GM21528 (cell line): Measurements from ENCODE around the gene DCXR.

ENCODE experiments used
- ATAC-seq: cut with Tn5 transposase; IDR thresholded peaks from one replicate; pipeline ENCODE4 v1.9.1; 2021; ENCODE audit warnings: mild to moderate bottlenecking, moderate library complexity; ENCODE audit not compliant: unreplicated experiment, low FRiP score

The DCXR gene

DNA sequence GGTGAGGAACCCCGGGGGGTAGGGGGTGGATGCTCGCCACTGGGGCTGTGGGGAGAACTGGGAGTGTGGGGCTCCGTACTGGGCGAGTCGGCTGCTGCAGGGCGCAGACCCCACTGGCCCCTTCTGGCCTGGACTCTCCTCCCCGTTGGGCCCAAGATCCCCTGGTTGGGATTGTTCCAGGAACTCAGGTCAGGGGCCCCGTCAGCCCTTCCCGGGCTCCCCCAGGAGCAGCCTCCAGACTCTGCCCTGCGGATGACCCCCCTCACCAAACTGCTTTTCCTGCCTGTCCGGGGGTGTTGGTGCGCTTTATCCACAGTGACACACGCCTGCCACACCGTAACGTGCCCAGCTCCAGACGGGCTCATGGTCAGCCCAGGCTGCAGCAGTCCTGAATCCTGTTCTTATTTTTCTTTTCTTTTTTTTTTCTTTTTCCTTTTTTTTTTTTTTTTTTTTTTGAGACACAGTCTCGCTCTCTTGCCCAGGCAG lies 35.9 kb downstream of the DCXR start:
- ATAC-seq = no peak

- no peak for ATAC-seq
Measured at GRCh38 chr17:82000803-82001570, 36.5 kb downstream of the DCXR start.

GRCh38 chr17:81999976-82000802 lies 37.3 kb downstream of the DCXR start:
- ATAC-seq = no peak

GRCh38 chr17:81999587-81999975 lies 37.9 kb downstream of the DCXR start:
- no peak for ATAC-seq

- no peak for ATAC-seq
Measured at GRCh38 chr17:81998691-81999438, 38.6 kb downstream of the DCXR start.

- no peak for ATAC-seq
Measured at GRCh38 chr17:81998212-81998611, 39.3 kb downstream of the DCXR start.

DNA sequence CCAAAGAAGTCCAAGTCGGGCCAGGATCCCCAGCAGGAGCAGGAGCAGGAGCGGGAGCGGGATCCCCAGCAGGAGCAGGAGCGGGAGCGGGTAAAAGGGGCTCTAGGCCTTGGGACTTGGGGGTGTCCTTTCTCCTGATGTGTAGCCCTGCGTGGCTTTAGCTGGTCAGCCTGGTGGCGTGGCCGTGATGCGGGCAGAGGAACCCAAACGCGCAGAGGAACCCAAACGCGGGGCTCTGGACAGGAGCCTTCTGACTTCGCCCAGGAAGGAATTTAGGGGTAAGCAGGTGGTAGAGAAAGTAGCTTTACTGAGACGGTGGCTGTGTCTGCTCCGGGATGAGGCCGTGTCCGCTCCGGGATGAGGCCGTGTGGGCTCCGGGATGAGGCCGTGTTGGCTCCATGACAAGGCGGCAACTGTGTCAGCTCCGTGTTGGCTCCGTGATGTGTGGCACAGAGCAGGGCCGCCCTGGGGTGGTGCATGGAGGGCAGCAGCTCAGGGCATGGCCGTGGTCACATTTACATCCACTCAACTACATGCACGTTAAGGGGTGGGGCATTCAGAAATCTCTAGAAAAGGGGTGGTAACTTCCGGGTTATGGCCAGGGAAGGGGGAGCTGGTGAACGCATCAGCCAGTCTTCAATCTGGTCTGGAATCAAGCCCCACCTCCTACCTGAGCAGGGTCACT lies 40.6 kb downstream of the DCXR start:
- ATAC-seq = no peak

DNA sequence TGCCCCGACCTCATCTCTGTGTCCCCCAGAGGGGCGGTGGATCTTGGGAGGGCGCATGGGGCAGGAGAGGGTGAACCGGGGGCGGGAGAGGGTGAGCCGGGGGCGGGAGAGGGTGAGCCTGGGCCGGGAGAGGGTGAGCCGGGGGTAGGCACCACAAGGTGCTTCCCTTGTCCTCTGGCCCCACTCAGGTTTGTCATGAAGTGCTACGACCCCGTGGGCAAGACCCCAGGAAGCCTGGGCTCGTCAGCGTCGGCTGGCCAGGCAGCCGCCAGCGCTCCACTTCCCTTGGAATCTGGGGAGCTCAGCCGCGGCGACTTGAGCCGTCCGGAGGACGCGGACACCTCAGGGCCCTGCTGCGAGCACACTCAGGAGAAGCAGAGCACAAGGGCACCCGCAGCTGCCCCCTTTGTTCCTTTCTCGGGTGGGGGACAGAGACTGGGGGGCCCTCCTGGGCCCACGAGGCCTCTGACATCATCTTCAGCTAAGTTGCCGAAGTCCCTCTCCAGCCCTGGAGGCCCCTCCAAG lies 41.2 kb downstream of the DCXR start:
- ATAC-seq = no peak

- ATAC-seq = no peak
Measured at GRCh38 chr17:81995463-81996231, 41.9 kb downstream of the DCXR start.

- ATAC-seq = no peak
Measured at GRCh38 chr17:81994593-81995462, 42.7 kb downstream of the DCXR start.

DNA sequence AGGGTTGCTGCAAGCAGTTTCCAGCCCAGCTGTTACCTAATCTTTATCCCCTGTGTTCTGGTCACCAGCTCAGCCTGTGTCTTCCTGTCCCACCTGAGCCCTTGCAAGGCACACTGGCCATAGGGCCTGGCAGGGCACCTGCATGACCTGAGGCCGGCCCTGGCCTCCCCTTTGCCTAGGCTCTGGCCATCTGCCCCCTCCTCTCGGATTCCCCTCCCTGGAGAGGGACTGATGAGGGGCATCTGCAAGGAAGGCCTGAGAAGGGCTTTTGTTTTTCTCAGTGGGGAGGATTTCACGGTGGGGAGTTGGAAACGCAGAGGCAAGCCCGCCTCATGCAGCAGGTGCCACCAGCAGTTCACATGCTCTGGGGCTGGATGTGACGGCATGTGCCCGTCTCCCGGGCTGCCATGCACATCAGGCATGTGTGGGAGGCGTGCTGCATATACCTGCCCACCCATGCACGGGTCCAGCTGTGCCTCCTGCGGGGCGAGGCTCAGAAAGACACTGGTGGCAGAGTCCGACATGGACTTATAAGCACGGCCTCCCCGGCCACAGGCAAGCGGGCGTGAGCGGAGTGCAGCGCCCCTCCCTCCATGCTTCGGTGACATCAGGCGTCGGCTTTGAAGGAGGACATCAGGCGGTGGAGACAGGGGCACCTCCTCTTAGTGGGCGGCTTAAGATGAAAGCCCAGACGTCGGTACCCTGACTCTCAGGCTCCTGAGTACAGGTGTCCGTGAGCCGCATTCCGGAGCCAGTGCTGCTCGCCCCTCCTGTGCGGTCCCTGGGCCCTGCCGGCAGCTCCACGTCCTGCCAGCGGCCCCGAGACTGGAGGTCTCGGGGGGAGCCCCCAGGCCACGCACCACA lies 43.5 kb downstream of the DCXR start:
- ATAC-seq = no peak

DNA sequence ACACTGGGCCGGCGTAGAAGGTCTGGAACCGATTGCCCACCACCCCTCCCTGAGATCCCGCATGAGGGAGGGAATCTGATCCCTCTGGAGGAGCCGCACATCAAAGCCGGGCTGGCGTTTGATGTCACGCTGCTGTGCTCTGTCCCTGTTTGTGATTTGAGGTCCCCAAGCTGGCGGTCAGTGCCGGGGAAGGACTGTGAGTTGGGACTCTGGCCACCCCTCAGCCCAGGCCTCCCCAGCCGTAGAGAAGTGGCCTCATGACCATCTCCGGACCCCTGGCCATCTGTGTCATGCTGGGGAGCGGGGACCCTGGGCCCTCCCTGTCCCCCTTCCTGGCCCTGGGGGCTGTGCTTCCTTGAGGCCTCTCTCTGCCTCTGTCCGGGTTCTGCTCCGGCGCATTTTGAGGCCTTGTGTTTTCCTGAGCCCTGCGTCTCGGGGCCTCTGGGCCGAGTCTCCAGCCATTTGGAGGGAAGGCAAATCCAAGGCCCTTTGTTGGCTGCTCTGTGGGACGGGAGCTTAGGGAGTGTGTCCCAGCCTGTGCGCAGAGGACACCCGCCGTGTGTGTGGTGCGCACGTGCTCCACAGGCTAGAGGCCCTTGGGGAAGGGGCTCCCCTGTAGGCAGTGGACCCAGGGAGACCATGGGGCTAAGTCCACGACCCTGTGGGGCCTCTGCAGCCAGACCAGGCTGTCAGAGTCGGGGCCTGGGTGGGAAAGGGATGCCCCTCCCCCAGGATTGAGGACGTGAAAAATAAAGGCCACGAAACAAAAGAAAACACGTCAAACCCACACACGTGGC lies 45.0 kb downstream of the DCXR start:
- ATAC-seq = no peak

- ATAC-seq = no peak
Measured at GRCh38 chr17:81991684-81992305, 45.7 kb downstream of the DCXR start.

DNA sequence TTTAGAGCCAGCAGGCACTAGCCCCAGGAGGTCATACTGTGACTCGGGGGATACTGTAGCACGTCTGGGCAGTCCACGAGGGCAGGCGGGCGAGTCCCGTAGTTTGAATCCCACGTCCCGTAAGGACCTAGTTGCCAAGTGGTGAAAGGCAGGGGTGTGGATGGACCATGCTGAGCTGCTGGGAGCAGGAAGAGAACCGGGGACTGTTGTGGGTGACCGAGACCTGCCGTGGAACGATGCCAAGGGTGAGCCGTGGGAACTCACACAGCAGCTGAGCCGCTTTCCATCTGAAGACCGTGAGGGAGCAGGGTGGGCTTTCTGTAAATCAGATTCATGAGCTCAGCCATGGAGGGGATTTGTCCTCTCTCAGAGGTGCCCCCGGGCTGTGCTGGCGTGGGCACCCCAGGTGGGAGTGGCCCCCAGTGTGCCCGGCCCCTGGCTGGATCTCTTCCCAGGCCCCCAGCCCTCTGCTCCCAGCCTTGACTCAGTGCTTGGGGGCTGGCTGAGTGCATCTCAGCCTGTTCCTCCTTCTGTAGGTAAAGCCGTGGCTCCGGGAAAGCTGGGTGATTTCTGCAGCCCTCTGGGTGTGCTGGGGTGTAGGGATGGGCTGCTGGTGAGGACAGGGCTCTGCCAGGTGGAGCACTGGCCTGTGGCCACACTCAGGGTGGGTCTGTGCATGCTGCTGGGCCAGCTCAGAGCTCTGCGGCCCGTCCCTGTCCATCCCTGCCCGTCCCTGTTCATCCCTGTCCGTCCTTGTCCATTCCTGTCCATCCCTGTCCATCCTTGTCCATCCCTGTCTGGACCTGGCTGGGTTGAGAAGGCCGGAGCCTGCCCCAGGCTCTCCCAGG lies 46.4 kb downstream of the DCXR start:
- no peak for ATAC-seq

- ATAC-seq = no peak
Measured at GRCh38 chr17:81987161-81987770, 50.2 kb downstream of the DCXR start.
